SU-DHL-6 (cell line): ENCODE measurements around the gene PIM1.

Experiments
- H2AFZ ChIP-seq: fragments of 200-600 bp; sonication (generic); 2 replicates; pipeline ENCODE4 v1.6.1; 2014; ENCODE audit warnings: low read depth, mild to moderate bottlenecking, moderate library complexity, mixed read lengths, antibody characterized with exemption, low read length; ENCODE audit not compliant: severe bottlenecking
- H3F3A ChIP-seq: fragments of 200-600 bp; shearing (Covaris generic); 2 replicates; pipeline ENCODE4 v1.6.0; 2016; ENCODE audit warnings: antibody characterized with exemption, mild to moderate bottlenecking; ENCODE audit not compliant: insufficient read depth
- H3K27ac ChIP-seq: fragments of 200-600 bp; sonication (generic); 2 replicates; pipeline ENCODE4 v1.5.1; 2016; ENCODE audit warnings: low read depth, mild to moderate bottlenecking, low read length, moderate library complexity, mixed read lengths
- H3K27me3 ChIP-seq: fragments of 200-600 bp; sonication (generic), shearing (Covaris generic); 2 replicates; pipeline ENCODE4 v1.6.0; 2014; ENCODE audit warnings: mild to moderate bottlenecking, low read length
- H3K36me3 ChIP-seq: fragments of 200-600 bp; sonication (generic); 2 replicates; pipeline ENCODE4 v1.6.1; 2014; ENCODE audit warnings: mild to moderate bottlenecking, low read length, mixed read lengths
- H3K4me2 ChIP-seq: fragments of 300-600, 200-600 bp; shearing (Covaris generic), sonication (generic); 2 replicates; pipeline ENCODE4 v1.6.0; 2014; ENCODE audit warnings: low read length, low read depth, mild to moderate bottlenecking; ENCODE audit not compliant: poor library complexity, severe bottlenecking
- H3K4me3 ChIP-seq: fragments of 200-600 bp; sonication (generic); 2 replicates; pipeline ENCODE4 v1.5.1; 2014; ENCODE audit warnings: antibody characterized with exemption, low read length, mild to moderate bottlenecking, mixed read lengths; ENCODE audit not compliant: insufficient read depth, poor library complexity, severe bottlenecking
- H3K79me2 ChIP-seq: fragments of 200-600 bp; sonication (generic); 2 replicates; pipeline ENCODE4 v1.6.1; 2014; ENCODE audit warnings: mild to moderate bottlenecking, low read length, moderate library complexity; ENCODE audit not compliant: insufficient read depth
- H3K9ac ChIP-seq: fragments of 200-600 bp; sonication (generic); 2 replicates; pipeline ENCODE4 v1.7.0; 2014; ENCODE audit warnings: mild to moderate bottlenecking, low read length
- H3K9me2 ChIP-seq: fragments of 200-600 bp; sonication (generic); replicated peaks from 2 replicates; pipeline ENCODE4 v1.6.1; 2014; ENCODE audit warnings: low read length; ENCODE audit not compliant: insufficient read depth
- H3K9me3 ChIP-seq: fragments of 200-600 bp; sonication (generic); 2 replicates; pipeline ENCODE4 v1.6.1; 2014; ENCODE audit warnings: low read length, mixed read lengths; ENCODE audit not compliant: insufficient read depth
- H4K20me1 ChIP-seq: fragments of 200-600 bp; sonication (generic); 2 replicates; pipeline ENCODE4 v1.6.1; 2014; ENCODE audit warnings: low read depth, mild to moderate bottlenecking, antibody characterized with exemption, low read length, moderate library complexity, mixed read lengths
- EZH2phosphoT487 ChIP-seq: fragments of 200-600 bp; sonication (generic), shearing (Covaris generic); conservative IDR thresholded peaks from 2 replicates; pipeline ENCODE4 v1.6.1; 2018; ENCODE audit warnings: mild to moderate bottlenecking, antibody characterized with exemption, low read length, moderate library complexity, mixed read lengths
- TF ChIP-seq, protein P1 (sequence below): fragments of 200-600 bp; sonication (generic); IDR thresholded peaks from one replicate; pipeline ENCODE4 v1.5.1; 2017; ENCODE audit warnings: antibody characterized with exemption, mild to moderate bottlenecking, low read length, moderate library complexity; ENCODE audit not compliant: insufficient read depth, poor library complexity, severe bottlenecking

Gene PIM1

DNA sequence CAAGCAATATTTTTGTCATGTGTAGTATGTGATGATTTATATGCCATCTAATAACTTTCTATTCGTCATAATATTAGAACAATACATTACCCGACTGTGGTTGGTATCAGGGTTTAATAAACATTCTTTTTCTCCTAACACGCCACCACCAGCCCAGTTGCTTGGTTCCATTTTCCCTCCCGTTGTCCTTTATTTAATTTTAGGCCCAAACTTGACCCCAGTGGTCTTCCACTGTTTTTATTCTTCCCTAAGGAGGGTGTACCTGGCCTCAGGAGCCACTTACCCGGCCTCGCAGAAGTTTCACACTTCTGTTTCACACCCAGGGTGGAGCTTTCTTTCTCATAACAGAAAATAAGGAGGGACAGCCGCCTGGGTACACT is 33.1 kb upstream of the PIM1 start:
- TF ChIP-seq EZH2phosphoT487: no peak
- TF ChIP-seq, protein P1, sequence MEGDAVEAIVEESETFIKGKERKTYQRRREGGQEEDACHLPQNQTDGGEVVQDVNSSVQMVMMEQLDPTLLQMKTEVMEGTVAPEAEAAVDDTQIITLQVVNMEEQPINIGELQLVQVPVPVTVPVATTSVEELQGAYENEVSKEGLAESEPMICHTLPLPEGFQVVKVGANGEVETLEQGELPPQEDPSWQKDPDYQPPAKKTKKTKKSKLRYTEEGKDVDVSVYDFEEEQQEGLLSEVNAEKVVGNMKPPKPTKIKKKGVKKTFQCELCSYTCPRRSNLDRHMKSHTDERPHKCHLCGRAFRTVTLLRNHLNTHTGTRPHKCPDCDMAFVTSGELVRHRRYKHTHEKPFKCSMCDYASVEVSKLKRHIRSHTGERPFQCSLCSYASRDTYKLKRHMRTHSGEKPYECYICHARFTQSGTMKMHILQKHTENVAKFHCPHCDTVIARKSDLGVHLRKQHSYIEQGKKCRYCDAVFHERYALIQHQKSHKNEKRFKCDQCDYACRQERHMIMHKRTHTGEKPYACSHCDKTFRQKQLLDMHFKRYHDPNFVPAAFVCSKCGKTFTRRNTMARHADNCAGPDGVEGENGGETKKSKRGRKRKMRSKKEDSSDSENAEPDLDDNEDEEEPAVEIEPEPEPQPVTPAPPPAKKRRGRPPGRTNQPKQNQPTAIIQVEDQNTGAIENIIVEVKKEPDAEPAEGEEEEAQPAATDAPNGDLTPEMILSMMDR: no peak
- Histone ChIP-seq H3F3A (no peaks in the 10 kb centered on the region), H3K36me3 (no peaks in the 10 kb centered on the region), H2AFZ (peak overlapping the region; percentile 73), H3K4me2 (peak overlapping the region; percentile 20), H4K20me1 (no peaks in the 10 kb centered on the region), H3K27me3 (no peaks in the 10 kb centered on the region), H3K27ac (no peak overlapping the region), H3K79me2 (no peaks in the 10 kb centered on the region), H3K4me3 (no peak overlapping the region), H3K9ac (0 out of 2 replicates have a peak overlapping the region, but pooled peaks have one; percentile 0), H3K9me2 (no peaks in the 10 kb centered on the region), H3K9me3 (no peaks in the 10 kb centered on the region)

DNA sequence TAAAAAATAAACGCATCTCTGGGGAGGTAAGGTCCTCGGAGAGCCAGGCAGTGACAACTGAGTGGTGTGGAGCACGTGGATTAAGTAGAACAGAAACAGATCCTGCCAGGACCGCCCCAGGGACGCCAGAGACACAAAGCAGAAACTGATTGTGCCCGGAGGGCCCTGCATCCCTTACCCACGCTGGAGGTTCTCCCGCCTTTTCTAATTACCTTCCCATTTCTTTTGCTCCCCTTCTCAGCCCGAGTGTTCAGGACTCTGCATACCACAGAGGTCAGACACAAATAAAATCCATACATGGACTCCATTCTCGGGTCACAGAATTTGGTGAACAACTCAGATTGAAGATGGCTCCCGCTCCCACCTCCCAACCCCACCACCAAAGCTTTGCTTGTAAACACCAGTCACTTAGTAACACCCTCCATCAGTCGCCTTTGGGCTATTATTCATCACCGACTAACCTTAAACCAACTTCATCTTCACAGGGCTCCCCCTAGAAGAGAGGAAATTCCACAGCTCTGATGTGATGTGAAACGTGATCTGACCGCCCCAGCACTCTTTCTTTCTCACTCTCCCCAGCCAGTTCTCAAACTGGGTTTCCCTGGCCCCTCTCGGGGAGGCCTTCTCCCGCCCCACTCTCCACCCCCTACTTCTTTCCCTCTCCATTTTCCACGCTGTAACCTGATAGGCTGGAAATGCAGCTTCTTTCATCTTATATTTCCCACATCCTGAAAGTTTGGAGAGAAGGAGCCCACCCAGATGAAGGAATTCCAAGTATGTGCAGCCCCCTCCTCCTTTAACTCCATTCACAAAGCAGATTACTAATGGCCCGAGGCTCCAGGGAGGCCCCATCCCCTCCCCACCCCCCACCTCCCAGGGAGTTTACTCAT is 32.5 kb upstream of the PIM1 start:
- Histone ChIP-seq H3F3A (0 out of 2 replicates have a peak, but pooled peaks cover 5% of the 10 kb centered on the region), H3K4me2 (peak overlapping the region; percentile 20), H4K20me1 (no peaks in the 10 kb centered on the region), H3K4me3 (no peak overlapping the region), H3K79me2 (no peaks in the 10 kb centered on the region), H3K9me2 (no peaks in the 10 kb centered on the region), H3K9ac (0 out of 2 replicates have a peak overlapping the region, but pooled peaks have one; percentile 0), H3K27ac (no peak overlapping the region), H2AFZ (peak overlapping the region; percentile 73), H3K36me3 (no peaks in the 10 kb centered on the region), H3K9me3 (no peaks in the 10 kb centered on the region), H3K27me3 (no peaks in the 10 kb centered on the region)
- TF ChIP-seq EZH2phosphoT487: no peak

DNA sequence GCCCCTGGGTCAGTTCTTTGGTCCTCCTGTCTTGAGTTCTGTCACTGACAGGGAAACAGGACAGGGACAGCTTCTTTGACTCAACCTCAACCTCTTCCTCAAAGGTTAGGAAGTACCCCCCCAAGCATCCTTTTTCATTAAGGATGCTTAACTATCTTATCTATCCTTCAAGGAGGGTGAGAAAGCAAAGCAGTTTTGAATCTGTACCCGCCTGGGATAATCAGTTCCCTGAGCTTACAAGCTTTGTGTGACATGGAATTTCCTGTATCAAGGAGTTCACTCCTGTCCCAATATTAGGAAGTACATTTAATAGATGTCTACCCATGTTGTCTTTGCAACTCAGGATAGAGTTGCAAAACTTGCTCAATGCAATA is 31.1 kb upstream of the PIM1 start:
- no peak overlapping the region for H3K27ac ChIP-seq
- H3K79me2 ChIP-seq: no peaks in the 10 kb centered on the region
- H2AFZ ChIP-seq: no peak overlapping the region
- H3F3A ChIP-seq: 0 out of 2 replicates have a peak, but pooled peaks cover 5% of the 10 kb centered on the region
- no peak overlapping the region for H3K4me3 ChIP-seq
- no peak overlapping the region for H3K4me2 ChIP-seq
- TF ChIP-seq, protein P1: no peak
- TF ChIP-seq EZH2phosphoT487: no peak
- H3K9ac ChIP-seq: no peak overlapping the region
- H3K27me3 ChIP-seq: no peaks in the 10 kb centered on the region
- H3K9me2 ChIP-seq: no peaks in the 10 kb centered on the region
- H3K9me3 ChIP-seq: no peaks in the 10 kb centered on the region
- H3K36me3 ChIP-seq: no peaks in the 10 kb centered on the region
- no peaks in the 10 kb centered on the region for H4K20me1 ChIP-seq
